Measurements from ENCODE around the gene ACTL6A.

DNA sequence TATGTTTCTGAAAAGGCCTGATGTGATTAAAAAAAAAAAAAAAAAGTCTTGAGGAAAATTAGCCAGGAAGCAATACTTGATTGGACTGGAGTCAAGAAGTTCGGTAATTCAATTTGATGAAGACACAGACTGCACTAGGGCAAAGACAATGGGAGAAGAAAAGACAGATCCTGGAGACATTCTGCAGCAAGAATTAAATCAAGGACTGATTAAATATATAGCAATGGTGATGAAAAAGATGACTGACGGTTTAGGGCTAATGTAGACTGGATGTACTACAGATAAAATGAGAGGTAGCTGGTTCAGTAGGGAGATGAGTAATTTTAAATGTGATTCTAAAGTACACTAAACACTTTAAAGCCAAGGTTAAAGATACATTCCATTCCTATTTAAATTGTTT lies 27.9 kb downstream of the ACTL6A start:
- TF ChIP-seq POLR2A (IDR thresholded peaks at IDR 0.05), result no peak
- TF ChIP-seq, protein P1, sequence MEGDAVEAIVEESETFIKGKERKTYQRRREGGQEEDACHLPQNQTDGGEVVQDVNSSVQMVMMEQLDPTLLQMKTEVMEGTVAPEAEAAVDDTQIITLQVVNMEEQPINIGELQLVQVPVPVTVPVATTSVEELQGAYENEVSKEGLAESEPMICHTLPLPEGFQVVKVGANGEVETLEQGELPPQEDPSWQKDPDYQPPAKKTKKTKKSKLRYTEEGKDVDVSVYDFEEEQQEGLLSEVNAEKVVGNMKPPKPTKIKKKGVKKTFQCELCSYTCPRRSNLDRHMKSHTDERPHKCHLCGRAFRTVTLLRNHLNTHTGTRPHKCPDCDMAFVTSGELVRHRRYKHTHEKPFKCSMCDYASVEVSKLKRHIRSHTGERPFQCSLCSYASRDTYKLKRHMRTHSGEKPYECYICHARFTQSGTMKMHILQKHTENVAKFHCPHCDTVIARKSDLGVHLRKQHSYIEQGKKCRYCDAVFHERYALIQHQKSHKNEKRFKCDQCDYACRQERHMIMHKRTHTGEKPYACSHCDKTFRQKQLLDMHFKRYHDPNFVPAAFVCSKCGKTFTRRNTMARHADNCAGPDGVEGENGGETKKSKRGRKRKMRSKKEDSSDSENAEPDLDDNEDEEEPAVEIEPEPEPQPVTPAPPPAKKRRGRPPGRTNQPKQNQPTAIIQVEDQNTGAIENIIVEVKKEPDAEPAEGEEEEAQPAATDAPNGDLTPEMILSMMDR (IDR thresholded peaks at IDR 0.05), result no peak
